Suppressor macrophage treated with lipopolysaccharide for 1 hour (primary cell): ENCODE data around the gene LMF2.

ENCODE experiments used
- DNase-seq, 3 donors: peaks; one replicate each; pipeline ENCODE4 v3.0.0-alpha.2; 2020 to 2022

LMF2 gene

DNA sequence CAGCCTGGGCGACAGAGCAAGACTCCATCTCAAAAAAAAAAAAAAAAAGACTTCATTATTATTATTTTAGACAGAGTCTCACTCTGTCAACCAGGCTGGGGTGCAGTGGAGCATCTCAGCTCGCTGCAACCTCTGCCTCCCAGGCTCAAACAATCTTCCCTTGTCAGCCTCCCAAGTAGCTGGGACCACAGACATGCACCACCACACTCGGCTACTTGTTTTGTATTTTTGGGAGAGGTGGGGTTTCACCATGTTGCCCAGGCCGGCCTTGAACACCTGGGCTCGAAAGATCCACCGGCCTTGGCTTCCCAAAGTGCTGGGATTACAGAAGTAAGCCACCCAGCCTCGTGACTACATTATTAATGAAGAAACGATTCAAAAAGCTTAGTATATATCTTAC, 27.6 kb upstream of the LMF2 start:
- DNase-seq = no peak

DNA sequence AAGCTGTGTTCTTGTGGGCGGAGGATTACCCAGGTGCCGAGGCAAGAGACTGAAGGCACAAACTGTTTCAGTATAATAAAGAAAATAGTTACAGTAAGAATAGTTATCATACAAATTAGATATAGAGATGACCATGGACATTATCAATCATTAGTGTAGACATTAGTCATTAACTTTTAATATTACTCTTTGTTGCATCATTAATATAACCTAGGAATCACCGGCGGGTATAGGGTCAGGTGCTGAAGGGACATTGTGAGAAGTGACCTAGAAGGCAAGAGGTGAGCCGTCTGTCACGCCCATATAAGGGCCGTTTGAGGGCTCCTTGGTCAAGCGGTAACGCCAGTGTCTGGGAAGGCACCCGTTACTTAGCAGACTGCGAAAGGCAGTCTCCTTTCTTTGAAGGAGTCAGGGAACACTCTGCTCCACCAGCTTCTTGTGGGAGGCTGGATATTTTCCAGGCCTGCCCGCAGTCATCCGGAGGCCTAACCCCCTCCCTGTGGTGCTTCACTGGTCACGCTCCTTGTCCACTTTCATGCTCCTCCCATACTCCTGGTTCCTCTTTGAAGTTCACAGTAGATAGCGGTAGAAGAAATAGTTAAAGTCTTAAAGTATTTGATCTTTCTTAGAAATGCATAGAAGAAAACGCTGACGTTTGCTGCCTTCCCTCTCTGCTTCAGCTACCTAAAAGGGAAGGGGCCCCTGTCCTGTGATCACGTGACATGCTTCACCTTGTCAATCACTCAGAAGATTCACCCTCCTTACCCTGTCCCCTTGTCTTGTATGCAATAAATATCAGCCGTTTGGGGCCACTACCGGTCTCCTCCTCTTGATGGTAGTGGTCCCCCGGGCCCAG, 26.6 kb upstream of the LMF2 start:
- peak; percentile 67 to 82 (median 77) for DNase-seq

DNA sequence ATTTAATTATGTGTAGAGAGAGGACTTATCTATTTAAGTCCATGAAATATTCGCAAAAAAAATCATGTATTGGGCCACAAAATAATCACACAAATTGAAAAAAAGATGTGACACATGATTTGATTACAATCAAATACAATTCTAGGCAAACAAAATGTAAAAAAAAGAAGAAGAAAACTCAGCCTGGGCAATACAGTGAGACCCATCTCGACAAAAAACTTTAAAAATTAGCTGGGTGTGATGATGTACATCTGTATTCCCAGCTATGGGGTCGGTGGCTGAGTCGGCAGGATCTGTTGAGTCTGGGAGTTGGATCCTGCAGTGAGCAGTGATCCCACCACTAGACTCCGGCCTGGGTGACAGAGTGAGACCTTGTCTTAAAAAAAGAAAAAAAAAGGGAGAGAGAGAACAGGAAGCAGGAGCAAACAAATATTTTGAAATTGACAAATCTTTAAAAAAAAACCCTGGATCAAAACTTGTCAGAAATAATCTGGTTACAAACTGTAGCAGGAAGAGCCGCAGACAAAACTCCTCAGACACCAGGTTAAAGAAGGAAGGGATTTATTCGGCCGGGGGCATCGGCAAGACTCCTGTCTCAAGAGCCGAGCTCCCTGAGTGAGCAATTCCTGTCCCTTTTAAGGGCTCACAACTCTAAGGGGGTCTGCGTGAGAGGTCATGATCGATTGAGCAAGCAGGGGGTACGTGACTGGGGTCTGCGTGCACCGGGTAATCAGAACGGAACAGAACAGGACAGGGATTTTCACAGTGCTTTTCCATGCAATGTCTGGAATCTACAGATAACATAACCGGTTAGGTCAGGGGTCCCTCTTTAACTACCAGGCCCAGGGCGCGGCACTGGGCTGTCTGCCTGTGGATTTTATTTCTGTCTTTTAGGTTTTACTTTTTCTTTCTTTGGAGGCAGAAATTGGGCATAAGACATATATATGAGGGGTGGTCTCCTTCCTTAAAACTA, 25.6 kb upstream of the LMF2 start:
- DNase-seq = peak; percentile 39 to 75 (median 53)

DNA sequence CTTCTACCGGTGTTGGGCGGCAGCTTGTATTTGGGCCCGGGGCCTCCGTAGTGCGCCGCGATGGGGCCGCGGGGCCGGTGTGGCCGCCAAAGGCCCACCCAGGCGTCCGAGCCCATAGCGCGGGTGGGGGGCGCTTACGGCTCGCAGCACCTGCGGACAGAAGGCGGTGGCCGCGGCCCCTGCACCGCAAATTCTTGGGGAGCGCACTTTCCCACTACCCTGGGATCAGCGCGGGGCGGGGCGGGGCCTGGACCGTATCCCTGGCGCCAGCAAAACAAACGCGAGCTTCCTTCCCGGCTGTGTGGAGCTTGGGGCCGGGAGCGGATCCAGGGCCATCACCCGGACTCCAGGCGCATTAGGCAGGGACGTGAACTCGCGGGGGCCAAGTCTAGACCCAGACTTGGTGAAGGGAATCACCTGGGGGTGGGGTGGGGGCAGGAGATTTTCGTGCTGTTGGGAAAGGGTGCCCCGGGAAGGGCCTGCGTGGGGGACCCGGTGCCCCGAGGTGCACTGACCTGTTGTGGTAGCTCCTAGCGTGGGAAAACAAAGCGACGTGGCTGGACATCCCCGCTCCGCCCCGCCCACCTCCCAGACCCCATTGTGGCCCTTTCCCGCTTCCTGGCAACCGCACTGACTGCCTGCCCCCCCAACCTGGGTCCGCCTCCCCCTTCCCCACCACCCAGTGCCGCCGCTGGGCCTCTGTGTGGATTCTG, 24.6 kb upstream of the LMF2 start:
- DNase-seq = peak; percentile 53 to 79 (median 59)

DNA sequence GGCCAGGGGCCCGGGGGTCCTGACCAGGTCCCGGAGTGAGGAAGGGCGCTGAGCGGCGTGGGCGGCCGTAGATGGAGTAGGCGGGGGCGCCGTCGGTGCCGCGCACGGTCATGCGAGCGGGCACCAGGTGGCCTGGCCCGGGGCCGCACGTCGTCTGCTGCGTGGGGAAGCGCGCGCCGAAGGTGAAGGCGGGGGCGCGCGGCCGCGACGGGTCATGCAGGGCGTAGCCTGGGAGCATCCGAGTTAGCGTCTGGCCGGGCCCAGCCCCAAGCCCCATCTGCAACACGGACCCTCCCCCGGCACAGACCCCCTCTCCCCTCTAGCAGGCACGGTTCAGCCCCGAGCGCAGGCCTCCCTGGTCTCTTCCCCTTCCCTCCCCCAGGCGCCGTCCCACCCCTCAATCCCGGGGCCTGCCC, 24.1 kb upstream of the LMF2 start:
- peak; percentile 72 to 87 (median 72) for DNase-seq

DNA sequence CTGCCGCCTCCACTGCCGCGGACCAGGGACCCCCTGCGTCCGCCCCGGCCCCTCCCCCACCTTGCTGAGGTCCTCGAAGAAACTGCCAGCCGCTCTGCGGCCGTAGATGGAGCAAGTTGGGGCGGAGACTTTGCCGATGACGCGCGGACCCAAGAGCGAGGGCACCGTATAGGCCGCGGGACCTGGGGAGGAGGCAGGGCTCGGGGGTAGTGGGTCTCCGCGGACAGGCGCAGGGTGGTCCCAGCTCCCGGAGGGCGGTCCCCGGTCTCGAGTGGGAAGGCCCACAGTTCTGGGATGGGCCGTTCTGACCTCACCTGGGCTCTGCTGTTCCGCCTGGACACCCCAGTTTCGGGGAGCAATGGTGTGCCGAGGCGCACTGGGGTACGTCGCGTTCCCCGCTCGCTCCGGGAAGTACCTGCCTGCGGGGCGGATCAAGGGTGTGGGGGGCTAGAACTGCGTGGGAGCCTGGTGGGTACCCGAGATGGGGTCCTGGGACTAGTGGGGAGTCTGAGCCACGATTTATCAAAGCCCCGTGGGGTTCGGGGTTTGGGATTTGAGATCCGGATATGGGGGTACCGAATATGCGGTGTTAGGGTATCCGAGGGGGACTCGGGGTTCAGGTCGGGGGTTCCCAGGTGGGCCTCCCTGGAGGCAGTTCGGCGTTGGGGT, 23.5 kb upstream of the LMF2 start:
- peak; percentile 92 to 96 (median 94) for DNase-seq

DNA sequence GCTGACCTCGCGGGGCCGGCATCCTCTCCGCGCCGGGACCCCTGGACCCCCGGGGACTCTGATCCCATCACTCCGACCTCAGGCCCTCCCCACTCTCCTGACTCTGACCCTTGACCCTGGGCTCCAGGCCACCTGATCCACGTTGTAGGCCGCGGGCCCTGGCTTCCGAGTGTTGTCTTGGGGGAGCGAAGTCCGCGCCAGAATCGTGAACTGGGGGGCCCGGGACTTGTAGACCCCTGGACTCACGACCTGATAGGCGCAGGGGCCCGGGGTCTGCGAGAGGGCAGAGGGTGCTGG, 23.0 kb upstream of the LMF2 start:
- DNase-seq = no peak

DNA sequence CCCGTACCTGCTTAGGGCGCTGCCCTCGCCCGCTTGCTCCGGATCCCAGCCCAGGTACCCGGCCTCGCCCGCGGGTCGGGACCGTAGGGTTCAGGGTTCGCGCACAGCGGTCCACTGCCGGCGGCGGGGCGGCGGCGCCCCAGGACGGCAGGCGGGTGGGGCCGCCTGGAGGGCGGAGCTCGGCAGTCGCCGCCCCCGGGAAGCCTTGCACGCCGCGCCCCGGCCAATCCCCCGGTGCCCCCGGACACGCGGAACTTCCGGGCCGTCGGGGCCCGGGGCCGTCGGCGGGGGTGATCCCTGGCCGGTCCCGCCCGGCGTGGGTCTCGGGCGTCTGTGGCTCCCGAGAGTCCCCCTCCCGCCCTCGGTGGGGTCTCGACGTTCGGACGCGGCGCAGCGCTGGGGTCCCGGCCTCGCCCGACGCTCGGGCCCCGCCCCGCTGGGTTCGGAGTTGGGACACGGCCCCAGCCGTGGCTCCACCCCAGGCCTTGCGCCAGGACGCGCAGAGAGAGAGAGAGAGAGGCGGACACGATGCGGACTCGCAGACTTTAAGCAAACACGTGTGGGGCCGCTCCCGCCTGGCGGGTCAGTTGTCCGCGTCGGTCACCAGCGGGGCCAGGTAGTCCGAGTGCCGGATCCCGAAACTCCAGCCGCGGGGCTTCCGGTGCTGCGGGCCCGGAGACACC, 22.5 kb upstream of the LMF2 start, which contains the start of gene TYMP:
TSS of gene TYMP (minus strand) at position 116 of the 683 bp plus-strand sequence. CDS start 303 bp downstream, outside the sequence.
- peak; percentile 91 to 97 (median 93) for DNase-seq

DNA sequence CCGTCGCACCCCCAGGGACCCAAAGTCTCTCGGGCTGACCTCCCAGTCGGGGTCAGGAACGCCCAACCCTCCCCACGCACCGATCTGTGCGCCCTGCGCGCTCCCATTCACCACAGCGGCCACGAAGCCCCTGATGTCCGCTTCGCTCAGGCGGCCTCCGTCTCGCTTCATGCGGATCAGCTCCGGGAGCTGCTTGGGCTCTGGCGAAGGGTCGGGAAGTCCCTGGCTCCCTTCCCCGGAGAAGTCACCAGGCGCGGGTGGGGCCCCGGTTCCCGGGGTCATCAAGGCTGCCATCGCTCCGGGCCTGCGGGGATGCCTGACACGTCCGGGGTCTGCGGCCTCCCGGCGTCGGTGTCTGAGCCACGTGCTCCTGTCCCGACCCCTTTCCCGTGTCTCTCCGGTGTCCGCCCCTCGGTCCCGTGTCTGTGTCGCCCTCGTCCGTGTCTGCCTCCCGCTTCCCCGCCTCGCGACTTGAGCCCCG, 22.0 kb upstream of the LMF2 start:
- peak; percentile 61 to 83 (median 61) for DNase-seq

DNA sequence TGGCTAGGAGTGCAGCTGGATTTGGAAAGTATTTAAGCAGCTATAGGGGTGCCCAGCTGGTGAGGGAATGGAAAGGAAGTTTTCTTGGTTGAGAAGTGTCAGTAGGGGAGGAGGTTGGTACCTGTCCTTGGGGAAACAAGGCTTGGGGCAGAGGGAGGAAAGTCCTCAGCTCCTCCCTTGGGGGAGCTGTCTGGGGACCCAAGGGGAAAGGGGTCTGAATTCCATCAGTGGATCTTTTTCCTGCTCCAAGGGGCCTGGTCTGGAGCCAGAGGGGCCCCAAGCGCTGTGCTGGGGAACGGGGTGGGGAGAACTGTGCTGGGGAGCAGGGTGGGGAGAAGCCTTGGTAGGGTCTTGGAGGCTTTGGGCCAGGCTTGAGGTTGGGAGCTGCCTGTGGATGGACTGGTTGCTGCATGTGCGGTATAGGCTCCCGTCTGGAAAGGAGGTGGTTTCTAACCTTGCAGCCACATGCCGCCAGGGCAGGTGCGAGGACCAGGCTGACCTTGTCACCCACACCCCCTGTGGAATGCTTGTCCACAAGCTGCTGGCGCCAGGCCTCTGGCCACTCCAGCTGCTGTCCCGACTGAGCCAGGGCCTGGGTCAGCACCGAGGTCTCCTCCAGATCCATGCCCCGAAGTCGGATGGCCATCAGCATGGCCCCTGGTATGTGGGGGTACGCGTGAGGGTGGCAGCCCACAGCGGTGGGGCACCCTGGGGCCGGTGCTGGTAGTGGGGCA, 21.3 kb upstream of the LMF2 start:
- DNase-seq = no peak

DNA sequence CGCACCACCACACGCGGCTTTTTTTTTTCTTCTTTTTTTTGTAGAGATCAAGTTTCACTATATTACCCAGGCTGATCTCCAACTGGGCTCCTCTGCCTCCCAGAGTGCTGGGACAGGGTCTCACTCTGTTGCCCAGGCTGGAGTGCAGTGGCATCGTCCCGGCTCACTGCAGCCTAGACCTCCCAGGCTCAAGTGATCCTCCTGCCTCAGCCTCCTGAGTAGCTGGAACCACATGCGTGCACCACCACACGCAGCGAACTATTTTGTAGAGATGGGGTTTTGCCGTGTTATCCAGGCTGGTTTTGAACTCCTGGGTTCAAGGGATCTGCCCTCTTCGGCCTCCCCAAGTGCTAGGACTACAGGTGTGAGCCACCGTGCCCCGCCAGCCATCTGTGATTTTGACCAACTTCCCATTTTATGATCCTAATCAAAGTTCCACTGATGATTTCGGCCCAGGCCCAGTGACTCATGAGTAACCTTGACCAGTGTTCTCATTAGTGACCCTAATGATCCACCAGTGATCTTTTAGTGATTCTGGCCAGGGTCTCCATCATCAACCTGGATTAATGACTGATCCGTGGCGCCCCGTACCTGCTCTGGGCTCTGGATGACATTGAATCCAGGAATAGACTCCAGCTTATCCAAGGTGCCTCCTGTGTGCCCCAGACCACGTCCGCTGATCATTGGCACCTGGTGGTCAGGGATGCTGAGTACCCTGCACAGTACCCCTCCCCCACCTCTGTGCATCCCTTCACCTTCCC, 20.6 kb upstream of the LMF2 start:
- DNase-seq = peak in 1 of 3 donors; percentile 20

DNA sequence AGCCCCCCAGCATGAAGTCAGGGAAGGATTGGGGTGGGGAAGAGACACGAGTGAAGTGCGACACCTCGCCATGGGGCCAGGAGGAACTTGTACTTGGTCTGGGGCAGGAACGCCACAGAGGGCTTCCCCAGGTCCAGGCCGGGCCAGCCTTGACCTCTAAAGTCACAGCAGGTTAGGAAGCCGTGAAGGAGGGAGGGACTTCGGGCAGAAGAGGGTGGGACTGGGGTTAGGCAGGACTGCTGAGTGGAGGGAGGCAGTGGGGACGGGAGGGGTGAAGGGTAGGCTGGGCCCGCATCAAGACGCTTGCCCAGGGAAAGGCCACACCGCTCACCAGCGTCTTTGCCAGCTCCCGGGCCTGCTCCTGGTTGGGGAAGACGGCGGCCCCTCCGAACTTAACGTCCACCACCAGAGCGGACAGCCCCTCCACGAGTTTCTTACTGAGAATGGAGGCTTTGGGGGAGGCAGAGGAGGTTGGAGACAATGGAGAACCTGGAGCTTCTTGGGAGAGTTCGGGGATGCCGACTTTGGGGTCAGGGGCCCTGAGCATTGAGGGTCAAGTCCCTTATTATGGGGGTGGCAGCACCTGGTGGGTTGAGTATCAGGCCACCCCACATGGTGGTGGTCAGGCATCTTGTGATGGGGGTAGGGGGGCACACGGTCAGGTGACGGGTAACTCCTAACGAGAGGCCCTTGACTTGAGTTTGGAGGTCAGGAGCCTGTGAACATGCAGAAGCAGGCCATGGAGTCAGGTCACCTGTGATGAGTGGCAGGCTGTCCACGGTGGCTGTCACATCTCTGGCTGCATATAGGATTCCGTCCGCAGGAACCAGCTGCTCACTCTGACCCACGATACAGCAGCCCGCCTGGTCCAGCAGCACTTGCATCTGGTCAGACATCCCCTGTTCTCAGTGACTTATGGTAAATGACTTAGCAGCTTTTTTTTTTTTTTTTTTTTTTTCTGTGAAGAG, 19.6 kb upstream of the LMF2 start:
- DNase-seq = peak; percentile 60 to 81 (median 71)

DNA sequence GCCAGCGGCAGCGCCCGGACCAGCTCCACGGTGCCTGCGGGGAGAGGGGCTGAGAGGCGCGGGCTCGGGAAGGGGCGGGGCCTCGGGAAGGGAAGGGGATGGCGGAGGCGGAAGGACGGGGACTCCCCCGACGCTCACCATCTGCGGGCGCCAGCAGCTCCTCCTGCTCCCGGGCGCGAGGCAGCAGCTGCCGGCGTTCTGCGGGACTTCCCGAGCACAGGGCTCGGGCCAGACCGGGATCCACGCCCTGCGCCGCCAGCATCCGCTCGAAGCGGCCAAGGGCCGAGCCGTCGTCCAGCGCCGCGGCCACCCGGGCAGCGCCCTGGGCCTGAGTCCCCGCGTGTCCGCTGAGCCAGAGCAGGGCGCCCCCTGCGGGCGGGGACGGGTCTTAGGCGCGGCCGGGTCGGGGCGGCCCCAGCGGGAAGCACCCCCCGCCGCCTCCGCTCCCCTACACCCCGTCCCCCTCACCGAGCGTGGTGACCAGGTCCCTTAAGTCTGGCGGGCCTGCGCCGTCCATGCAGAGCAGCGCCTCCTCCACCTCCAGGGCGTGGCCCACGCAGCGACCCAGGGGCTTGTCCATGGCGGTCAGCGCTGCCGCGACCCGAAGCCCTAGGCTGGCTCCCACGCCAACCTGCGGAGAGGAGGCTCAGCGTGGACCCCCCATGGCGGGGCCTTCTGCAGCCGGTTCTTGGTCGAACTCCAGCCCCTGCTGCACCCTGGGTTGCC, 18.8 kb upstream of the LMF2 start:
- DNase-seq = peak; percentile 89 to 95 (median 91)

DNA sequence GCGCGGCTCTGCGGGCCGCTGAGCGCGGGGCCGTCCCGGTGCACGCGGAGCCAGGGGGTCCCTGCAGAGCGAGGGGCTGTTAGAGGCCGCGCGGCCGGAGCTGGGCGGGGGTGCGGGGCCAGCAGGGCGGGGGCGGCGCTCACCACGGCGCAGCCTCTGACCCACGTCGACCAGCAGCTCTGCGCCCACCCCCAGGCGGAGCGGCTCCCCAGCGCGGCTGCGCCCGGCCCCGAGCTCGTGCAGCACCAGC, 18.3 kb upstream of the LMF2 start:
- no peak for DNase-seq

DNA sequence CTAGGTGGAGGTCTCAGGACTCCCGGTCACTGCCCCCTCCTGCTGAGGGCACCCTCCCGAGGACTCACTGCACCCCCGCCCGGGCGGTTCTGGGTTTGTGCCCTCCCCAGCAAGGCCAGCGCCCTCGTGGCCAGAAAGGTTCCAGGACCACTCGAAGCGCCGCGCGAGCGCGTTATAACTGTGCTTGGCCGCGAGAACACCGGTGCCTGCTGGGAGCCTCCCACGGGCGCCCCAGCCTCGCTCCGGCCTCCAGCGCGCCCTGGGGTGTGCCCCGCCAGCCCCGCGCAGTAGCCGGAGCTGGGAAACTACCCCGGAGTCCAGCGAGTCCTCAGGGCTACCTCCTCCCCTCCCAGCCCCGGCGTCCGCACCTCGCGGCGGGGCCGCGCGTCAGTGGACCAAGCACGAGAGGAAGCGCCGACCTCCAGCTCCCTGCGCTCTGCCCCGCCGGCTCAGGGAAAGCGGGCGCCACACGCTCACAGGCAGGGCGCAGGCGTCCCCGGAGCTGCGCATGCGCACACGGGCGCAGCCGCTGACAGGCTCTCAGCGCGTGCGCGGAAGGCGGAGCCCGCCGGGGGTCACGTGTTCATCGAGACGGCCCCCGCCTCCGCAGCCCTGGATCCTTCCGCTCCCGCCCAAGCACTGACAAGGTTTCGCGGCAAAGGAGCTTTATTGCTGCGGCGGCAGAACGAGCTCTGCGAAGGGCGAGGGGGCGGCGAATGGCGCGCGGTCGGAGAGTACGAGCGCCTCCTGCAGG, 17.8 kb upstream of the LMF2 start, which contains the start of gene SCO2:
TSS of gene SCO2 (minus strand) at position 495 of the 754 bp plus-strand sequence. CDS start 1,187 bp downstream, outside the sequence.
- peak; percentile 99 for DNase-seq

DNA sequence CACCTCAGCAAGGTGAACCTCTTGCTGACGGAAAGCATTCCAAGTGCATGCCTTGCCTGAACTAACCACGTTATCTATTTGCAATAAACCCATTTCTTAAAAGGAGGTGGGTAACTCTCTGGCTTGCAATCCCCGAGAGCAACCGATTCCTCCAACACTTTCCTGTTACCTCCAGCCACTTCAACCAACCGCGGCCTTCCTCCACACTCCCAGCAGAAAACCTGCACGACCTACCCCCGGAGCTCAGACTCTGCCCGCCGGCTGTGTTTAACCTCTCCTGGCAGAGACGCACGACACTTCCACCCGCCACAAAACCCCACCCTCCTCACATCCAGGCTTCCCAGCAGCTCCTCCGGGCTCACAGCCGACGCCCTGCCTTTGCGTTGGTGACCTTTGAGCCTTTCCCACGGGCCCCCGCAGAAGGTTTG, 17.2 kb upstream of the LMF2 start:
- no peak for DNase-seq
